Measurements from ENCODE around the gene LRRC7.

The LRRC7 gene

DNA sequence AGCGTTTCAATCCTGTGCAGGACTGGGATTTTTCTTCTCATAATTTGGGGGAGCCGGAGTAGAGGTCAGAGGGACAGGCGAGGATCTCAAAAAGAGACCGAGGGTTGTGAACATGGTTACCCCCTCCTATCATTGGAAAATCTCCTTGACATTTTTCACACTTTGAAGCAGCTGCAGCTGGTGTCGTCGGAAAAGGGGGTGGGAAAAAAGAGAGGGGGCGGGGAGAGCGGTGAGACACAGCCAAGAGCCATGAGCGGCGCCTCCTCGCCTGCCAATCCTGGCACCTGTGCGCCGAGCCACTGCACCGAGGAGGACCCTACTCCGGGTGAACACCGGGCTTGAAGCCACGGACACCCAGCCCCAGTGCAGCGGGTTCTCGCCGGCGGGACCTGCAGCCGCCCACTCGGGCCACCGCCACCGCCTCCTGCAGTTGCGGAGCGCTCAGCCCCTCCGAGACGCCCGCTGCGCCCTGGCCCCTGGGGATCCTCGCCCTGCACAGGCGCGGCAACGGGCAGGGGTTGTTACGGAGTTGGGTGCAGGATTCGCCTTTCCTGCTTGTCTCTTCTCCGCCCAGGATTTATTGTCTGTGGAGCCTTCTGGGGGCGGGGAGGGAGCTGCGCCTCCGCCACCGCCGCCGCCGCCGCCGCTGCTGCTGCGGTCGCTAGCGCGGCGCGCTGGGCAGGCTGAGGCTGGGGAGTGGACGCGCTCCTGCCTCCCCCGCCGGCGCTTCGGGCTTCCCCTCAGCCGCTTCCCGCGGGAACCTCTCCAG, at the start of gene LRRC7:
Gene LRRC7 (plus strand): TSS at position 271 of the 769 bp plus-strand sequence. CDS start 718 bp downstream, outside the sequence.
- no peak for DNase-seq

DNA sequence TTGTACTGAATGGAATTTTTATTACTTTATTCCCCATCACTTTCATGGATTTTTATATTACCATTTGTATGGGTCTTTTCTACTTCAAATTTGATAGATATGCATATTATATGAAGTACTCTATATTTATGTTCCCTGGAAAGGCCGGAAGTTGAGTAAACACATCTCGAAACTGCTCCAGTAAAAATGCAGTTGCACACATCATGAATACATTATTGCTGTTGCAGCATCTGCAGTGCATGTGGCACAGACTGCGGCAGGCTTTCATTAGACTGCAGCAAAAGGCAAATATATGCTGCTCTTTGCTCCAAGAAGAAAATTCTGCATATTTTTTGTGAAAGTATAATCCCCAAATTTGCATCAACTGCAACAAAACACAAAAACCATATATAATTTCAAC, 48.7 kb upstream of the LRRC7 start:
- DNase-seq: no peak

DNA sequence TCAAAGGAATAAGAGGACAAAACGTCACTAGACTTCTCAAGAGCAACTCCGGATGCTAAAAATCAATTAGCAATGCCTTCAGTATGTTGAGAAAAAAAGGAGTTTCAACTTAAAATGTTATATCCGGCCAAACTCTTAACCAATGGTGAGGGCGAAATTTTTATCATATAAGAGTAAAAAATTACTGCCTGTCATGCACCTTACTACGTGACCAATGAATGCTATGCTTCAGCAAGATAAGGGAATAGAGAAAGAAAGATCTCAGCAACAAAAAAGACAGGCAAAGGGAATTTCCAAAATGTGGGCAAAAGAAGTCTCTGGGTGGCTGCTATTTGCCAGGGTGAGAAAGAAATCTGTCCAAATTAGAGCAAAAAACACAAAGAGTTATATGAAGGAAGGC, 47.4 kb upstream of the LRRC7 start:
- no peak for DNase-seq

DNA sequence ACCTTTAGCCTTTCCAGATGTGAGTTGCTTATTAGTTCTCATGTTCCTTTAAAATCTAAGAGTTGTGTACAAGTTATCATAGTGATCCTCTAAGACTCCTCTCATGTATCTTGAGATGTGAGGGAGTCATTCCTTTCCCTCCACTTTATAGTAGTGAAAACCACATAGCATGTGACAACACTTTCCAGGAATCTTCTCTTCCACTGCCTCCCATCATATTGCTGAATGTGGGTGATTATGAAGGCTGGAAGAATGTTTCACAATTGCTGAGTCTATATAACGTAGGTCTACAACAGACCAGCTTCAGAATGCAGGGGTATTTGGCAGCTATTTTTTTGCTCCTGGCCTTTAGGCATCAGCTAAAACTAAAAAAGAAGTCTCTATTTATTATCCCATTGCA, 44.7 kb upstream of the LRRC7 start:
- peak; percentile 32 for DNase-seq

DNA sequence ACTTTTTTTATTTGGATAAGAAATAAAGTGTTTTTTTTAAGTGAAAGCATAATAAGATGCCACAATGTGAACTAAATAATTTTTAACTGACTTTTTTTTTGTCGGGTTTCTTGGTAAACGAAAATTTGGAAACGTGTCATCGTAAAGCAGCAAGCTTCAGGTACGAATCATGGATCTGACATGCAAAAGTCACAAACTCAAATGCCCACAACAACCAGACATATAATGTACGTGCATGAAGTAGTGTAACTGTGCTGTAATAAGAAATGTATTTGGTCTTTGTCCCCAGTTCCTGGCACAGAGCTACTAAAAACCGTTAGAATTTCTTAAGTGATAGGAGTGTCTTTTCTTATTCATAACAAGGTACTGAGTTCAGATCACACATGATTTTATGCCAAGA, 44.3 kb upstream of the LRRC7 start:
- DNase-seq: no peak

DNA sequence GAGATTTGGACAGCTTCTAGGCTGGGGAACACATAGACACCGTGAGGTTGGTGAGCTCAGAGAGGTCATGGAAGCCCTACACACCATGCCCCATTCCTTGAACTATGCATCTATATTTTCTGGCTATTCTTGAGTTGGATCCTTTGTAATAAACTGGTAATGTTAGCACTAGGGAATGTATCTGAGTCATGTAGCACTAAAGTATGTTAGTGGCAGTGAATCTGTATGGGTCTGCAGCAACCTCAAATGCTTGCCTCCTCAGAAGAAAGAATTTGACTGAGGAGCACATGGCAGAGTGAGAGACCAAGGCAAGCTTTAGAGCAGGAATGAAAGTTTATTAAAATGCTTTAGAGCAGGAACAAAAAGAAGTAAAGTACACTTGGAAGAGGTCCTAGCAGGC, 43.7 kb upstream of the LRRC7 start:
- DNase-seq: no peak

DNA sequence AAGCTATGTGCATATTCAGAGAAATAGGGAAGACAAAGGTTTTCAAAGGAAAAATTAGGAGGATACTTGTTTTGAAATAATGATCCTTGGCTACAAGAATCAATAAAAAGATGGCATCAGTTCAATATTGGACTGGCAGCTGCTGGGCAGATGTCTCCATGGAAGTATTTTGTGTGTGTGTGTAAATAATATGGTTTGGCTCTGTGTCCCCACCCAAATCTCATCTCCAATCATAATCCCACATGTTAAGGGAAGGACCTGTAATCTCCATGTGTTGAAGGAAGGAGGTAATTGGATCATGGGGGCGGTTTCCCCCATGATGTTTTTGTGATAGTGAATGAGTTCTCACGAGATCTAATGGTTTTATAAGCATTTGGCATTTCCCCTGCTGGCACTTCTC, 40.4 kb upstream of the LRRC7 start:
- DNase-seq: no peak

DNA sequence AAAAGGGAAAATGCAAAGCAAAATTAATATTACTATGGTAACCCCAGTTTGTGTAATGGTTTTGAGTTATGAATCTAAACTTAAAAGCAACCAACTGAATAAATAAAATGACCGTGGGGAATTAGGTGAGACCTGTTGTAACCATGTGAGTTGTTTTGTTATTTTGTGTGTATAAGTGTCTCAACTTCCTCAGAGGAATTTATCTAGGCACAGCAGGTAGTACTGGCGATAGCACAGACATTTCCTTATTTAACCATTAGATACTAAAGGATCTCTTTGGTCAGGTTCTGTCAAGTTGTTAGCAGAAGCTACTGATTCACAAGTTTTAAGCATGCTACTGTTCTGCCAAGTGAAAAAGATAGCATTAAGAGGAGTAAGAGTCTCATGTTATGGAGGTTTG, 39.3 kb upstream of the LRRC7 start:
- no peak for DNase-seq

DNA sequence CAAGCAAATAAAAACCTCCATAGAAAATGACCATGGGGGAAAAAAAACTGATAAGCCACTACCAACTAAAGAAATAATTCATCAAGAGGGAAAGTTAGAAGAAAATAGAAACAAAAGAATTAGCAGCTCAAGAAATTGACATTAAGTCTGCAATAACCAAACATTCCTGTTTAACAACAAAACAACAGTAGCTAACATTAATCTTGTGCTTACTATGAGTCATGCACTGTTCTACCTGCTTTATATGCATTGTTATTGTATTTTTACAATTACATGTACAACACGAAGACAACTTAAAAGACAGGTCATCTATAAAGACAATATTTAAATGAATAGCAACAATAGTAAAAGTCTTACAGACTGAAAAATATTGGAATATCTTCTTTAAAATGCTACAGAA, 34.4 kb upstream of the LRRC7 start:
- DNase-seq: no peak

DNA sequence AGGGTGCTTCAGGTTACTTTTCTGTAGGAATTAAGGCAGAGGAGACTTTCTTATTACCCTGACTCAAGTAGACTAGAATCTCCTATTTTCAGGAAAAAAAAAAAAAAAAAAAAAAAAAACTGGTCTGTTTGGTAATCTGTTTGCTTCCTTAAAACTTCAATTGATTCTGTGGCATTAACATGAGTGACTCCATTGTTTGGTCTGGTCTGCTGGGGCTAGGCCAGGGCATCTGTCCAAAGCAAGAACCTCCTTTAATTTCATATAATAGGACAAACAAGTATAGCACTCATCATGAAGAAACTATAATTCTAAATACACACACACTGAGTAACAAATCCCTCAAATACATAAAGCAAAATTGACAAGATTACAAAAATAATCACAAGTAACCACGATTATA, 32.9 kb upstream of the LRRC7 start:
- no peak for DNase-seq

DNA sequence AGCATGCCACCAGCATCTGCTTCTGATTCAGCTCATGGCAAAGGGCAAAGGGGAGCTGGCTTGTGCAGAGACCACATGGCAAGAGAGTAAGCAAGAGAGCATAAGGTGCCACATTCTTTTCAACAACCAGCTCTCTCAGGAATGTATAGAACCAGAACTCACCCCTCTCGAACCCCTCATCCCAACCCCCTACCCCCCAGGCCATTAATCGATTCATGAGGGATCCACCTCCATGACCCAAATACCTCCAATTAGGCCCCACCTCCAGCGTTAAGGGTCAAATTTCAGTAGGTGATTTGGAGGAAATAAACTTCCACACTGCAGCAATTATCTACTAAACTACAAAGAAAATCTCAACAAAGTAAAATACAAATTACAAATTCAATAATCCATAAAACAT, 32.2 kb upstream of the LRRC7 start:
- DNase-seq: no peak

DNA sequence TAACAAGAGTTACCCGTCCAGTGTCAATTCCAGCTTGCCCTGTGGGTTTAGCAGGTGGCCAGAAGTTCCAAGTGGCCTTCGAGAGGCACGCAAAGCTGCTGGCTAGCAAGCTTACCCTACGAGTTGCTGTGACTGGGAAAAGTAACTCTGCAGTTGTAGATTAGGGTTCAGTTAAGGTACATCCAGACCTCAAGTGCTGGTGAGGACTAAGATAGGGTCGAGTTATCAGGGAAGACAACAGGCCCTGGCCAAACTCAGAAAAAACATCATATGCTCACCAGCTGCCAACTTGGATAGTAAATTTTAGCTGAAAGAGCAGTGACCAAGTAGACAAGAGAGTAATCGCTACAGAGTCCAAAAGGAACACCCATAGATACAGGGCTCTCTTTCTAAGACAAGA, 27.7 kb upstream of the LRRC7 start:
- no peak for DNase-seq

DNA sequence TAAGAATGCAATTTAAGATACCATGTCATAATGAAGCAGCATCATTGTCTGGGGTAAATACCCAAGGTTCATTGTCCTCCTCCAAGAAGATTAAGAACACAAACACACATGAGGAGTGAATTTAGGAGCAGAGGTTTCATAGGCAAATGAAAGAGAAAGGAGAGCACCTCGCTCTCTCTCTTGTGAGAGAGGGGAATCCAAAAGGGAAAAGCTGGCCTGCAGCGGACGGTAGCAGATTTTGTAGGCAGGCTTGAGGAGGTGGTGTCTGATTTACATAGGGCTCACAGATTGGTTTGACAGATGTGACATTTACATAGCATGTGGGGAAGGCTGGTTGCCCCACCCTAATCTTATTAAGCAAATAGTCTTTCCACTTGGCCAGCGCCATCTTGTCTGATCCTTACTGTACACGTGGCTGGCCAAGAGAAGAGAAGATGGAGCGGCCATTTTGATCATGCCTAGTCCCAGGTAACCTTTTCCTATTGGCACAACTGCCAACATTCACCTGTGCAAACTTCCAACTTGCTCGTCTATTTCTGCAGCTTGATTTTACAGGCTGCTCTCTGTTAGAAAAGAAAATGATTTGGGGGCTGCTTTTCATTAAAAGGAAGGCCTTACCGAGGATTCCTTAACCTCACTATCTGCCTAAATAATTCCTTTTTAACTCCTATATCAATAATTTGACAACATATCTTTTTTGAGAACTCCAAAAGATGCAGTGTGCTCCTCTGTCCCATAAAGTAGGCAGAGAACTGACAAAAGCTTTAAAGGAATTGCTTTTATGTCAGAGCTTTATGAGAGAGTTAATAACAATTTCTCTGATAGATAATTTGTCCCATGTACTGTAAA, 16.0 kb upstream of the LRRC7 start:
- DNase-seq: no peak

DNA sequence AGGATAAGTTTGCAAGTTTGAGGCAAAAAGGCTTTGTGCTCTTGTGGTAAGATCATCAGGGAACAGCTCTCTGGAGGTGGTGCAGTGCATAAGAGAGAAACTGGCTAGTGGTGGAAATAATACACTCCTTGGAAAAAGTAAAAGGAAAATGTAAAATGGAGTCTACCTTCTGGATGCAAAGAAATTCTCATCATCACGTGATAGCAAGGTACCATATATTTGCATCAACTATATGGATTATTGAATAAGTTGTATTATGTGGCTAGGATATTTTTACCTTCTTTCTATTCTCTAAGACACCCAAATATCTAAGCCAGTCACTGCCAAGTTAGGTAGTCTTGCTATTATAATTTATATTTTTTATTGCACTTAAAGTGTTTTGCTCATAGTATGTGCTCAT, 14.0 kb upstream of the LRRC7 start:
- DNase-seq: no peak

DNA sequence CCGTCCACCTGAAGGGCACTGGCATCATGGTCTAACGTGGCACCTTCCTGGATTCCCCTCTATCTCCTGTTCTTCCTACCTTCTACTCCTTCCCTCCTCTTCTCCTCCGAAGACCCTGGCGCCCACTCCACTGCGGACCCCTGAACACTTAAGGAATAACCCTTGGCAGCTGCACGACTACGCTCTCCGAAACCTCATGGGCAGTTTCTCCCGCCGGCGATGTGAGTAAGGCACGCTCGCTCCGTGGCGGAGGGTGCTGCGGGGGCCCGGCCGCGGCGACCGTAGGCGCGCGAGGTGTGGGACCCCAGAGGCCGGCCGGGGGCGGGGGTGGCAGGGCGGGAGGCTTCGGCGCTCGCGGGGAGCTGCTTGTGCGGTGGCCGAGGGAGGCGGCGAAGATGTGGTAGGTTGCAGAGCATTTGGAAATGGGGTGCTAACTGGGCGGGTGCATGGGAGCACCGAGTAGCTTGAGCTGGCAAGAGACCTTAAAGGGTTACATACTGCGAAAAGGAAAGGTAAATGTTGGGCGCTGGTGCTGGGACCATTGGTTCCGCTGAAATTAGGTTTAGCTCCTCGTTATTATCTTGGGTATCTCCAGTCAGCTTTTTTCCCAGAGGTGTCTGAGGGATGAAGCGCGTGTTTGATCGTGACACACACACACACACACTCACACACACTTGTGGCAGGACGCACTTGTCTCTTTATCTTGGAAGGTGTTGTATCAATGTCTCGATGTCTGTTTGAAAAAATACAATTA, 876 bp downstream of the LRRC7 start:
- DNase-seq: no peak

DNA sequence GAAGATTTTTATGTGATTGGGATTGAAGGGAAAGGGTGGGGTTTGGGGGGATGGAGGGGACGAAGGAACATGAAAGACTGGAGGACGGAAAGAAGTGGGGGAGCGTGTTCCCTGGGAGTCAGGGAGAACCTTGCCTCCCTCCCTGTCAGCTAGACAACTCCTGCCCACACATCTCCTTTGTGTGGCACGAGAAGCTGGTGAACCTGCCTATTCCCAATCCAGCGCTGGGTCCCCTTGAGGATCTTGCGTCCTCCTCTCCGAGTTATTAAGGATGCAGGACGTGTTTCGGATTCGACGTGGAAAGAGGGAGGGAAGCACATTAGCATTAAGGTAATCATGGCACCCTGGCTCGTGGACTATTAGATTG, 1.4 kb downstream of the LRRC7 start:
- DNase-seq: no peak

DNA sequence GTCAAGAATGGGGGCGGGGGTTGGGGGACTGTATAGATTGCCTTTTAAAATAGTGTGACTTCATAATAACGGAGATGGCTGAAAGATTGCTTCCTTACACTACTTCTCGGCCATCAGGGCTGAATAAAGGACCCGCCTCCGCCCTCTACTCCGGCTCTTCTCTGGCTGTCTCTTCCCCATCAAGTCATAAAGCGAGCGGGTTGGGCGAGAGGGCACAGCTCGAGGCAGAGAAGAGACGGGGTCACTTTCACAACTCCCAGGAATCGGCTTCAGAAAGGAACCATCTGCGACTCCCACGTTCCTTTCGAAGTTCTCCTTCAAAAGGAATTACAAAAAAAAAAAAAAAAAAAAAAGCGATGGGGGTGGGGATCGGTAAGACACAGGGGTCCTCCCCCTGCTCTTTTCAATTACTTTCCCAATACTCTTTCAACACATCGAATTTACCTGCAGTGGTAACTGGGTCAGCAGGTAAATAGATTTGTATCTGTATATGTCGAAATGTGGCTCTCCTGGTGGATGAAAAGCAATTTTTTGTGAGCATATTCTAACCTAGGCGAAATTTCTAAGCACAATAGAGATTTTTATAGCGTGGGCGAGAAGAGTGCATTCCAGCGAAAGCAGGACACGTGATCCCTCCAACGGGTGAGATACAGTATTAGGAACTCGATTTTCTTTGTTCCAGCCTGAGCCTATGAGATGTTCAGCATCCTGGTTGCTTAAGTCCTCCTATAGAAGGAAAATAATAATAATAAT, 2.0 kb downstream of the LRRC7 start:
- DNase-seq: no peak

DNA sequence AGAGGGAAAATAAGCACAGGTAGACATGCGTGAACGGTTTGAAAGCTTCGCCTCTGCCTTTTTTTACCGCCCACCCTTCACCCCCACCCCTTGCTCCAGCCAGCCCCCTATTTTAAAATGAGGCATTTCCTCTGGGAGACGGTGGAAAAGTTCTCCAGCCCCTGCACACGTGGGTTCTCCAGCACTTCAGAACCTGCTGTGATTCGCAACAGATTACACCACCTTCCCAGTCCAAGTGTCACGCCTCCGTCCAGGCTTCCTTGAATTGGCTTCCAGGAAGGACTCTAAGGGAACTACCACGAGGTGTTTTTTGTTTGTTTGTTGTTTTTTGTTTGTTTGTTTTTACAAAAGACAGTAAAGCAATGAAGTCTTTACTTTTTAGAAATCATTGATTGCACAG, 2.6 kb downstream of the LRRC7 start:
- no peak for DNase-seq

DNA sequence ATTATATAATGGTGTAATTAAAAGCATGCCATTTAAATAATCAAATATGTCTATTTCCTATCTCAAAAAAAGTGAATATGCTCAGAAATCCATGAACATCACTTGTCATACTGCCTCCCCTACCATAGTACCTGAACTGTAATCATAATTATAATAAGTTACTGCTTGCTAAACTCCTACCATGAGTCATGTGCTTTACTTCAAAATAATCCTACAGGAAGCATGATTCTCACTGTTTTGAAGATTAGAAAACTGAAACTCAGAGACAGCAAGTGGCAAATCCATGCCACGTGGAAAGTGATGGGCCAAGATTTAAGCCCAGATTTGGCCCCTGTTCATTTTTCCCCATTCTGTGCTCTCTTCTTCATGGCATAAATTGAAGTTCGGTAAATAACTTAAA, 5.2 kb downstream of the LRRC7 start:
- DNase-seq: no peak

DNA sequence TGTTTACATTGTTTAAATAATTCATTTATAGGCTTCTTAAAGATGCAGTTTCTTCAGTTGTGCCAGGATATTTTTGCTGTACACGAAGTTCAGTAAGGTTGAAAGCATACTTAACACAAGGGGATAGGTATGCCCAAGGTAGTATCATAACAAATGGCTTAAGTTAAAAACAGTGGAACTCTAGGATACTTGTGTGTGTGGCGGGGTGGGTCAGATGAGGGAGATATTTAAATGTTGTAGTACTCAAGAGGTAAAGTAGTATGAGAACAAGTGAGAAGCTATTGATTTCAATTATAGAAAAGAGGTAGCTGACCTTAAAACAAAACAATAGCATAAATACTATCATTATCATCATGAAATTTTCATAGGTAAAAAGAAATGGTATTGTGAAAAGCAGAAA, 6.2 kb downstream of the LRRC7 start:
- no peak for DNase-seq

DNA sequence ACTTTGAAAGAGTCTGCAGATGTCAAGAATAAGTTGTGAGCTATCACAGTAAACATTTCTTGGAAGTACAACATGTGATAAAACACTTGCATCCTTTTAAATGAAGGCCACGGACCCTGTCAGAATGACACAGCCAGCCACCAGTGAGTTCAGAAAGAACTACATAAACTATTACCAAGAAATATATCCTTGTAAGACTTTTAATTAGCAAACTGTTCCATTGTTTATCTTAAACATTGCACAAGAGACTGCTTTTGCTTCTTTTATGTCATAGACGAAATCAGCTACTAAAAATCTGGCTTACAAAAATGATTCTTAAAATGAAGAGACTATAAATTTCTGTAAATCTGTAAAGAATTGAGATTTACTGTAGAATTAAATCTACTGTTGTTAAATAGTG, 17.9 kb downstream of the LRRC7 start:
- no peak for DNase-seq

DNA sequence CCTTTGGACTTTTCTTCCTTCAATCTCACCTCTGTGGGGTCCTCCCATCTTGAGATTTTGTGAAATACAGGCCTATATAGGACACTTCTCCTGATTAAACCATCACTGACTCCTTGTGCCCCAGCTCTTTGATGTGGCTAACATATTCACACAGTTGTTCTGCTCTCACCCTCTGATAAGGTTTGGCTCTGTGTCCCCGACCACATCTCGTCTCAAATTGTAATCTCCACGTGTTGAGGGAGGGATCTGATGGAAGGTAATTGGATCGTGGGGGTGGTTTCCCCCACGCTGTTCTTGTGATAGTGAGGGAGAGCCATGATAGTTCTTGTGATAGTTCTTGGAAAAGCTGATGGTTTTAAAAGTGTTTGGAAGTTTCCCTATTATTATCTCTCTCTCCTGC, 19.7 kb downstream of the LRRC7 start:
- no peak for DNase-seq

DNA sequence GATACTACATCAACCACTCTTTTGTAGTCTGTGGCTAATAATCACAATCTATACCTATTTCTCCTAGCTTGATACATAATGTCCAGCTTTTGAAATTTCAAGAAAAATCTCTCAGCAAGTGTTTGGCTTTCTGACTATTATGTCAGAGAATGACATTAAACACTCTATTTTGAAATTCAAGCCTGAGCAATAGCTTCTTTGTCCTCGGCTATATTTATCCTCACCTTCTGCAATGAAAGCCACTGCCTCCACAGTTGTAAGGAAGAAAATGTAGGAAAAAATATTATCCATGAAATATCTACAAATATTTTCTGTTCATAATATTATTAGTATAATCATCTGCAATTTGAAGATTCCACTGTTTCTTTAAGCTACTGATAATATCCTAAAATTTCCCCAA, 22.1 kb downstream of the LRRC7 start:
- DNase-seq: no peak
